Keratinocyte (primary cell): ENCODE results near the gene ACYP2. TPM values are rescaled to one million over a fixed set of nuclear protein-coding genes. Genes with fewer than 3 reads are reported as not detected.

ENCODE experiments used
- DNase-seq: peaks from one replicate; pipeline ENCODE4 v3.0.0-alpha.2; 2011; ENCODE audit warnings: low read depth, missing footprints, low spot score
- FAIRE-seq: peaks from 2 replicates; lab custom pipeline; 2011; peaks lifted over from hg19 to GRCh38; lab: Jason Lieb, UNC
- H2AFZ ChIP-seq: 2 replicates; pipeline ENCODE4 v1.6.0; 2012; ENCODE audit warnings: low read length, control low read depth, inconsistent platforms; ENCODE audit not compliant: control insufficient read depth
- H3K27ac ChIP-seq: 2 replicates; pipeline ENCODE4 v1.5.1; 2011; ENCODE audit warnings: low read length; ENCODE audit not compliant: control insufficient read depth, insufficient read depth
- H3K27me3 ChIP-seq: 3 replicates; pipeline ENCODE4 v1.6.0; 2011; ENCODE audit warnings: low read length; ENCODE audit not compliant: control insufficient read depth, insufficient read depth; ENCODE audit errors: extremely low read depth
- H3K36me3 ChIP-seq, 2 experiments: 2 replicates in 1 of 2; 3 replicates in 1 of 2; pipeline ENCODE4 v1.5.1; 2011; ENCODE audit warnings: low read length in 2 of 2, mild to moderate bottlenecking in 1 of 2; ENCODE audit not compliant: control insufficient read depth in 2 of 2, insufficient read depth in 2 of 2; ENCODE audit errors: extremely low read depth in 1 of 2
- H3K4me1 ChIP-seq: 3 replicates; pipeline ENCODE4 v1.5.1; 2011; ENCODE audit warnings: low read length; ENCODE audit not compliant: control insufficient read depth, insufficient read depth; ENCODE audit errors: extremely low read depth
- H3K4me2 ChIP-seq: 3 replicates; pipeline ENCODE4 v1.6.0; 2011; ENCODE audit warnings: low read depth, low read length; ENCODE audit not compliant: control insufficient read depth, insufficient read depth; ENCODE audit errors: extremely low read depth
- H3K4me3 ChIP-seq, 3 experiments: fragments of 200-600 bp in 1 of 3; sonication (generic) in 1 of 3; 2 replicates in 2 of 3; 3 replicates in 1 of 3; pipeline ENCODE4 v1.5.1; 2011 to 2016; ENCODE audit warnings: low read length in 3 of 3, mild to moderate bottlenecking in 3 of 3, control low read depth in 2 of 3, inconsistent platforms in 1 of 3, low read depth in 1 of 3, mixed read lengths in 1 of 3, mixed run types in 1 of 3, moderate library complexity in 1 of 3; ENCODE audit not compliant: control insufficient read depth in 2 of 3, insufficient read depth in 2 of 3; ENCODE audit errors: extremely low read depth in 1 of 3
- H3K79me2 ChIP-seq: 2 replicates; pipeline ENCODE4 v1.6.0; 2012; ENCODE audit warnings: low read length; ENCODE audit not compliant: control insufficient read depth, insufficient read depth
- H3K9ac ChIP-seq: 3 replicates; pipeline ENCODE4 v1.6.0; 2011; ENCODE audit warnings: low read length; ENCODE audit not compliant: control insufficient read depth, insufficient read depth; ENCODE audit errors: extremely low read depth
- H3K9me1 ChIP-seq: 3 replicates; pipeline ENCODE4 v1.6.0; 2011; ENCODE audit warnings: low read length; ENCODE audit not compliant: control insufficient read depth, insufficient read depth; ENCODE audit errors: extremely low read depth
- H3K9me3 ChIP-seq: 2 replicates; pipeline ENCODE4 v1.5.1; 2012; ENCODE audit warnings: low read depth, low read length; ENCODE audit not compliant: control insufficient read depth
- H4K20me1 ChIP-seq: 3 replicates; pipeline ENCODE4 v1.6.0; 2011; ENCODE audit warnings: low read length; ENCODE audit not compliant: control insufficient read depth, insufficient read depth; ENCODE audit errors: extremely low read depth
- CTCF ChIP-seq, 3 experiments: IDR thresholded peaks in 1 of 3; conservative IDR thresholded peaks in 1 of 3; optimal IDR thresholded peaks in 1 of 3; 2 replicates in 2 of 3; 3 replicates in 1 of 3; pipeline versions ENCODE3 to v1.5.1; 2011; ENCODE audit warnings: low read length in 3 of 3, mild to moderate bottlenecking in 3 of 3, moderate library complexity in 2 of 3, control low read depth in 1 of 3, inconsistent platforms in 1 of 3; ENCODE audit not compliant: insufficient read depth in 2 of 3; ENCODE audit errors: extremely low read depth in 1 of 3
- EZH2 ChIP-seq: IDR thresholded peaks from one replicate; pipeline ENCODE4 v1.6.1; 2012; ENCODE audit warnings: inconsistent platforms, mild to moderate bottlenecking, low read length, moderate library complexity
- dilution Hi-C: fragments of 300-500 bp; cut with MboI; formaldehyde crosslinking; loops from one replicate; pipeline ENCODE4 v1.7.0; 2020; ENCODE audit warnings: low sequenced_read_pairs; ENCODE audit not compliant: extremely low pct_ligation_motif_present
- polyA plus RNA-seq, 5 experiments: library from polyadenylated mRNA; depleted of rRNA in 3 of 5; stranded (reverse) in 3 of 5; stranded (forward) in 1 of 5; unstranded in 1 of 5; fragments of >200 nt; gene quantifications; 1 replicate in 1 of 5; 2 replicates in 3 of 5; 3 replicates in 1 of 5; pipeline versions ENCODE4 v1.2.1 to v1.2.3, GENCODE V29; 2011 to 2012; ENCODE audit warnings: missing spikeins in 2 of 5, low read depth in 1 of 5, low replicate concordance in 1 of 5

ACYP2 gene
- polyA plus RNA-seq, 1 donor (not counting 4 experiments of a cell fraction or from before 2014, with no cell fraction given): 8.7 TPM

GRCh38 chr2:54097124-54097523 lies 18.3 kb upstream of the ACYP2 start:
- TF ChIP-seq EZH2: no peak
- TF ChIP-seq CTCF (optimal IDR thresholded peaks at IDR 0.05 in 1 of 3, IDR thresholded peaks at IDR 0.05 in 1 of 3, conservative IDR thresholded peaks at IDR 0.05 in 1 of 3; ENCODE audit: extremely low read depth in 1 of 3, insufficient read depth in 2 of 3, low read length in 3 of 3): no peak
- Histone ChIP-seq H3K27me3 (no peaks in the 10 kb centered on the region), H3K27ac (no peak overlapping the region), H3K4me1 (no peaks in the 10 kb centered on the region), H3K9me3 (no peaks in the 10 kb centered on the region), H3K9me1 (no peaks in the 10 kb centered on the region), H3K4me2 (no peak overlapping the region), H4K20me1 (no peaks in the 10 kb centered on the region), H3K4me3 (no peak overlapping the region), H3K79me2 (no peaks in the 10 kb centered on the region), H3K9ac (no peak overlapping the region), H2AFZ (no peak overlapping the region), H3K36me3 (no peaks in the 10 kb centered on the region)
- DNase-seq (no peak), FAIRE-seq (no peak)
- dilution Hi-C loops: no loop called here

GRCh38 chr2:54099370-54099769 lies 16.0 kb upstream of the ACYP2 start:
- DNase-seq (no peak), FAIRE-seq (no peak)
- no peaks in the 10 kb centered on the region for H3K79me2 ChIP-seq
- H3K4me1 ChIP-seq: peaks cover 15% of the 10 kb centered on the region
- H4K20me1 ChIP-seq: no peaks in the 10 kb centered on the region
- H3K4me3 ChIP-seq: no peak overlapping the region
- H3K9me1 ChIP-seq: no peaks in the 10 kb centered on the region
- H3K27me3 ChIP-seq: no peaks in the 10 kb centered on the region
- no peak overlapping the region for H3K4me2 ChIP-seq
- TF ChIP-seq CTCF (optimal IDR thresholded peaks at IDR 0.05 in 1 of 3, IDR thresholded peaks at IDR 0.05 in 1 of 3, conservative IDR thresholded peaks at IDR 0.05 in 1 of 3; ENCODE audit: extremely low read depth in 1 of 3, insufficient read depth in 2 of 3, low read length in 3 of 3): no peak
- TF ChIP-seq EZH2: no peak
- dilution Hi-C loops: no loop called here
- no peak overlapping the region for H3K9ac ChIP-seq
- no peak overlapping the region for H2AFZ ChIP-seq
- H3K27ac ChIP-seq: no peak overlapping the region
- no peaks in the 10 kb centered on the region for H3K36me3 ChIP-seq
- no peaks in the 10 kb centered on the region for H3K9me3 ChIP-seq
